ENCODE results near the gene GINS2. TPM values are rescaled to one million over a fixed set of nuclear protein-coding genes. Genes with fewer than 3 reads are reported as not detected.

The GINS2 gene
- total and polyA plus RNA-seq, 2 of the 4 experiments (the other 2 are of a cell fraction): 12.0 to 13.4 TPM

DNA sequence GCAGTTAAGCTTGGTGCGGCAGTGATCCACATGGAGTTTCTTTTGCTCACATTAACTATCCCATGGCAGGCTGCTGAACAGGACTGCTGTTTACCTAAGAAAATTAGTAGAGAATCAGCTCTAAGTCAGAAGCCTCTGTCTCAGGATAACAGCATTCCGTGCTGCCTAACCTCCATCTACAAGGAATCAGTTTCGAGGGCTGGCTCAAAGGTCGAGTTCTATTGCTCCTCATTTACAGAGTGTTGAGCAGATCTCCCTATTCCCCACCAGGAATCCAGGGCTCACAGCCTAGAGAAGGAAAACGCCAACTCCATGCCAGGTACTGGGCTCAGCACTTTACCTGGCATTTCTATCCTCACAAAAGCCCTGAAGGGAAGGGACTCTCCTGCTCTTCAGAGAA, 9.9 kb downstream of the GINS2 start:
- Histone ChIP-seq H3K36me3 (ENCODE audit: control insufficient read depth, insufficient read depth, low read length) (peaks cover 22% of the 10 kb centered on the region), H3K56ac (ENCODE audit: extremely low read depth, insufficient read depth, low read length) (no peak overlapping the region), H2BK15ac (ENCODE audit: low read depth, low read length) (no peak overlapping the region), H4K91ac (ENCODE audit: insufficient read depth, low read depth, low read length) (no peak overlapping the region), H3K18ac (ENCODE audit: low read depth, low read length) (no peak overlapping the region), H3K27ac (ENCODE audit: insufficient read depth, low read length) (no peak overlapping the region), H2AK5ac (ENCODE audit: low read depth, low read length) (no peak overlapping the region), H3K23ac (ENCODE audit: low read depth, low read length) (no peak overlapping the region), H2BK120ac (ENCODE audit: low read depth, low read length) (no peak overlapping the region), H3K14ac (replicated peaks; ENCODE audit: low read depth, low read length) (no peak overlapping the region), H2BK5ac (ENCODE audit: low read depth, low read length, poor library complexity, severe bottlenecking) (no peak overlapping the region), H4K8ac (ENCODE audit: low read depth in 2 of 2, low read length in 2 of 2) (no peak overlapping the region), H3K9me3 (ENCODE audit: control insufficient read depth, insufficient read depth, low read length) (no peaks in the 10 kb centered on the region), H3K9me1 (ENCODE audit: insufficient read depth, low read length) (peaks cover 5% of the 10 kb centered on the region), H4K20me1 (ENCODE audit: insufficient read depth, low read length) (peaks cover 18% of the 10 kb centered on the region), H3K4ac (ENCODE audit: low read depth, low read length) (no peak overlapping the region), H3K4me2 (ENCODE audit: low read depth, low read length) (no peak overlapping the region), H3K4me3 (ENCODE audit: insufficient read depth, low read depth, low read length) (no peak overlapping the region), H3K4me1 (ENCODE audit: control insufficient read depth, insufficient read depth, low read length) (peaks cover 7% of the 10 kb centered on the region), H2AK9ac (replicated peaks; ENCODE audit: low read depth, low read length, poor library complexity) (no peak overlapping the region), H2AFZ (replicated peaks; ENCODE audit: low read length, poor library complexity) (no peak overlapping the region), H3K27me3 (ENCODE audit: control insufficient read depth, insufficient read depth, low read length) (no peaks in the 10 kb centered on the region), H3K79me1 (ENCODE audit: low read depth in 1 of 2, low read length in 2 of 2) (peaks cover 7 to 30% of the 10 kb centered on the region in 2 experiments; a peak in 3 of 4 replicates), H3K9ac (ENCODE audit: low read depth, low read length) (no peak overlapping the region), H4K5ac (ENCODE audit: low read depth, low read length) (no peak overlapping the region), H2BK20ac (ENCODE audit: low read depth, low read length) (no peak overlapping the region)
- BruUV-seq (replicated peaks): no TSS peak
- ChIA-PET CTCF (no interaction called here), POLR2A (ENCODE audit: unreplicated experiment) (no interaction called here)
- no peak for DNase-seq
- dilution Hi-C loops (cut with HindIII; ENCODE audit: low sequenced_read_pairs, unreplicated experiment) (no loop called here), in situ Hi-C loops (cut with MboI; ENCODE audit: low sequenced_read_pairs) (no loop called here), intact Hi-C loops (cut with micrococcal nuclease) (loop anchor here (5.0 kb wide), 1 partner anchor 118 kb away; the partner anchor contains the start of genes COX4I1 and EMC8)
- TF ChIP-seq, protein P1, sequence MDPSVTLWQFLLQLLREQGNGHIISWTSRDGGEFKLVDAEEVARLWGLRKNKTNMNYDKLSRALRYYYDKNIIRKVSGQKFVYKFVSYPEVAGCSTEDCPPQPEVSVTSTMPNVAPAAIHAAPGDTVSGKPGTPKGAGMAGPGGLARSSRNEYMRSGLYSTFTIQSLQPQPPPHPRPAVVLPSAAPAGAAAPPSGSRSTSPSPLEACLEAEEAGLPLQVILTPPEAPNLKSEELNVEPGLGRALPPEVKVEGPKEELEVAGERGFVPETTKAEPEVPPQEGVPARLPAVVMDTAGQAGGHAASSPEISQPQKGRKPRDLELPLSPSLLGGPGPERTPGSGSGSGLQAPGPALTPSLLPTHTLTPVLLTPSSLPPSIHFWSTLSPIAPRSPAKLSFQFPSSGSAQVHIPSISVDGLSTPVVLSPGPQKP (IDR thresholded peaks at IDR 0.05; ENCODE audit: borderline replicate concordance, low read depth, low read length): no peak
- no peak for TF ChIP-seq BHLHE40 (IDR thresholded peaks at IDR 0.05; ENCODE audit: low read depth, low read length)
- TF ChIP-seq POLR2A (IDR thresholded peaks at IDR 0.05; ENCODE audit: low read depth, low read length): no peak
- TF ChIP-seq MAFK (IDR thresholded peaks at IDR 0.05; ENCODE audit: low read depth, low read length): no peak
- TF ChIP-seq, protein P2, sequence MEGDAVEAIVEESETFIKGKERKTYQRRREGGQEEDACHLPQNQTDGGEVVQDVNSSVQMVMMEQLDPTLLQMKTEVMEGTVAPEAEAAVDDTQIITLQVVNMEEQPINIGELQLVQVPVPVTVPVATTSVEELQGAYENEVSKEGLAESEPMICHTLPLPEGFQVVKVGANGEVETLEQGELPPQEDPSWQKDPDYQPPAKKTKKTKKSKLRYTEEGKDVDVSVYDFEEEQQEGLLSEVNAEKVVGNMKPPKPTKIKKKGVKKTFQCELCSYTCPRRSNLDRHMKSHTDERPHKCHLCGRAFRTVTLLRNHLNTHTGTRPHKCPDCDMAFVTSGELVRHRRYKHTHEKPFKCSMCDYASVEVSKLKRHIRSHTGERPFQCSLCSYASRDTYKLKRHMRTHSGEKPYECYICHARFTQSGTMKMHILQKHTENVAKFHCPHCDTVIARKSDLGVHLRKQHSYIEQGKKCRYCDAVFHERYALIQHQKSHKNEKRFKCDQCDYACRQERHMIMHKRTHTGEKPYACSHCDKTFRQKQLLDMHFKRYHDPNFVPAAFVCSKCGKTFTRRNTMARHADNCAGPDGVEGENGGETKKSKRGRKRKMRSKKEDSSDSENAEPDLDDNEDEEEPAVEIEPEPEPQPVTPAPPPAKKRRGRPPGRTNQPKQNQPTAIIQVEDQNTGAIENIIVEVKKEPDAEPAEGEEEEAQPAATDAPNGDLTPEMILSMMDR (conservative IDR thresholded peaks at IDR 0.05; ENCODE audit: low read depth, low read length): no peak
- TF ChIP-seq MXI1 (IDR thresholded peaks at IDR 0.05; ENCODE audit: borderline replicate concordance, low read depth, low read length): no peak
- TF ChIP-seq CHD1 (IDR thresholded peaks at IDR 0.05; ENCODE audit: low read depth, low read length): no peak
- TF ChIP-seq RAD21 (IDR thresholded peaks at IDR 0.05; ENCODE audit: low read length): no peak
- no peak for TF ChIP-seq RFX5 (IDR thresholded peaks at IDR 0.05; ENCODE audit: low read depth, low read length)
- no peak for TF ChIP-seq FOS (IDR thresholded peaks at IDR 0.05; ENCODE audit: low read depth, low read length)
- TF ChIP-seq, protein P3, sequence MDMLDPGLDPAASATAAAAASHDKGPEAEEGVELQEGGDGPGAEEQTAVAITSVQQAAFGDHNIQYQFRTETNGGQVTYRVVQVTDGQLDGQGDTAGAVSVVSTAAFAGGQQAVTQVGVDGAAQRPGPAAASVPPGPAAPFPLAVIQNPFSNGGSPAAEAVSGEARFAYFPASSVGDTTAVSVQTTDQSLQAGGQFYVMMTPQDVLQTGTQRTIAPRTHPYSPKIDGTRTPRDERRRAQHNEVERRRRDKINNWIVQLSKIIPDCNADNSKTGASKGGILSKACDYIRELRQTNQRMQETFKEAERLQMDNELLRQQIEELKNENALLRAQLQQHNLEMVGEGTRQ (IDR thresholded peaks at IDR 0.05; ENCODE audit: low read depth, low read length): no peak
- TF ChIP-seq RCOR1 (IDR thresholded peaks at IDR 0.05; ENCODE audit: insufficient replicate concordance, low read length): no peak
- no peak for TF ChIP-seq CEBPB (IDR thresholded peaks at IDR 0.05; ENCODE audit: low read depth, low read length)
- no peak for ATAC-seq (ENCODE audit: low read depth)
- WGBS, 2 experiments (ENCODE audit: extremely low coverage in 2 of 2, insufficient read length in 1 of 2): no CpG with 5 or more reads among the region's 5 CpGs
